Right lobe of liver (tissue), 6 donors: Measurements from ENCODE around the gene PLA2G7. TPM values are rescaled to one million over a fixed set of nuclear protein-coding genes. Genes with fewer than 3 reads are reported as not detected.

Source experiments
- ATAC-seq, 4 donors: fragments of 200-7000 bp; cut with Tn5 transposase; one replicate each; pipeline ENCODE4 v1.9.1; 2020; ENCODE audit warnings: mild to moderate bottlenecking in 4 of 4, moderate library complexity in 4 of 4
- DNase-seq, 3 donors: peaks; one replicate each; pipeline ENCODE4 v3.0.0-alpha.2; 2020
- H3K27ac ChIP-seq, 3 donors: fragments of 200-600 bp; one replicate each; pipeline ENCODE4 v1.8.0; 2022
- H3K27me3 ChIP-seq, 2 donors: fragments of 200-600 bp; one replicate each; pipeline ENCODE4 v1.8.0; 2022
- H3K36me3 ChIP-seq, 4 donors: fragments of 200-600 bp; sonication (generic) in 1 of 4; one replicate each; pipeline versions ENCODE4 v1.5.1 to v1.8.0; 2017 to 2022; ENCODE audit warnings: control low read depth in 1 of 4
- H3K4me1 ChIP-seq, 4 donors: fragments of 200-600 bp; sonication (generic) in 1 of 4; one replicate each; pipeline versions ENCODE4 v1.5.1 to v1.8.0; 2017 to 2022; ENCODE audit warnings: control low read depth in 1 of 4
- H3K4me3 ChIP-seq, 3 donors: fragments of 200-600 bp; one replicate each; pipeline ENCODE4 v1.8.0; 2022
- H3K9me3 ChIP-seq, 4 donors: fragments of 200-600 bp; sonication (generic) in 1 of 4; one replicate each; pipeline versions ENCODE4 v1.5.1 to v1.8.0; 2017 to 2022; ENCODE audit warnings: control low read depth in 1 of 4
- POLR2A ChIP-seq: fragments of 450-650 bp; IDR thresholded peaks from one replicate; pipeline ENCODE4 v1.6.1; 2017; ENCODE audit warnings: antibody characterized with exemption, mild to moderate bottlenecking
- WGBS: methylation state at CpG from one replicate; pipeline ENCODE4 v1.1.6; 2018; ENCODE audit warnings: low coverage, low lambda C conversion rate; ENCODE audit not compliant: insufficient coverage; ENCODE audit errors: missing lambda C conversion rate; 5-methylcytosine and 5-hydroxymethylcytosine counted together
- intact Hi-C, 2 donors: fragments of 100-400 bp; cut with DNase I; formaldehyde crosslinking; loops; one replicate each; pipeline versions ENCODE4 v1.11.2 to v1.14.1; 2022
- total RNA-seq, 6 experiments: library from RNA; depleted of rRNA in 2 of 6; stranded (reverse); fragments of >200 nt in 2 of 6; fragmentation: NEBNext Ultra II Directional in 3 of 6; extraction: Animal tissue kit (Norgen Biotek cat#: 25700) in 3 of 6; gene quantifications; one replicate each; pipeline versions ENCODE4 v1.1.0 to v1.2.4, GENCODE V29; 2016 to 2023
- TF ChIP-seq, protein P1 (sequence below), 4 donors: fragments of 200-600 bp in 3 of 4; fragments of 450-650 bp in 1 of 4; IDR thresholded peaks; one replicate each; pipeline versions ENCODE4 v1.5.1 to v1.8.0; 2016 to 2022; ENCODE audit warnings: antibody characterized with exemption in 4 of 4, mild to moderate bottlenecking in 2 of 4
- donor health status: DM: no; HTN: yes; CAD: no.
- donor health status: DM: no; HTN: no; CAD: no.
- donor health status: DM: no; HTN: no; CAD: no.
- donor health status: DM: no; HTN: yes; CAD: no.
- donor health status: DM: no; HTN: yes; CAD: no.

Gene PLA2G7
- total RNA-seq, 6 experiments from 2014 or later: 0.92 to 7.4 (median 1.6) TPM

DNA sequence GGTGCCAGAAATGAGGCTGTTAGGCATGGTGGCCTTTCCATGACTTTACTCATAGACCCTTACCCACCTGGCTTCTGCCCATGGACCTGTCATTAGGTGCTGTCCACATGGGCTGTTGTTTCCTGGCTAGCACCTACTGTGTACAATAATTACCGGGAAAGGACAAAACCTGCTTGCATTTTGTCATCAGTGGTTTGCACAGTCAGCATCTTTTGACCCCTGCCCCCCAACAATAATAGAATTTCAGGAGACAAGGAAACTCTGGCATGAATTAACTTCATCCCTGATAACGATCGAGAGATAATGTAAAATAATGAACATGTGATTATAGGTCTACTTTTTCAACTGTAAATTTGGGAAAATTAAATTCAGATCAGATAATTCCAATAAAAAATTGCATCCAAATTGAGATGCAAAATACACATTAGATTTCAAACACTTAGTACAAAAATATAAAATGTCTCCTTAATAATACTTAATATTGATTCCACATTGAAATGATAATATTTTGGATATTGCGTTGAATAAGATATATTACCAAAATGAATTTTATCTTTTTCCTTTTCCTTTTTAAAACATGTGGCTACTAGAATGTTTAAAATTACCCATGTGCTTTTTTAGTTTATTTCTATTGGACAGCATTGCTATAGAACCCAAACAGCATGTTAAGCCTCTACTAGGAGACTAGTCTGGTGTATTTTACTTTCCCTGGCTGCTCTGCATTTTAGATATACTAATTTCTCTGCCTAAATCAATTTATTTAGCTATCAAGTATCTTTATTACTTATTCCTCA, 24.0 kb upstream of the PLA2G7 start:
- intact Hi-C loops: no loop called here
- no peak overlapping the region for H3K27ac ChIP-seq
- no peak overlapping the region for H3K4me3 ChIP-seq
- TF ChIP-seq POLR2A: no peak
- TF ChIP-seq, protein P1, sequence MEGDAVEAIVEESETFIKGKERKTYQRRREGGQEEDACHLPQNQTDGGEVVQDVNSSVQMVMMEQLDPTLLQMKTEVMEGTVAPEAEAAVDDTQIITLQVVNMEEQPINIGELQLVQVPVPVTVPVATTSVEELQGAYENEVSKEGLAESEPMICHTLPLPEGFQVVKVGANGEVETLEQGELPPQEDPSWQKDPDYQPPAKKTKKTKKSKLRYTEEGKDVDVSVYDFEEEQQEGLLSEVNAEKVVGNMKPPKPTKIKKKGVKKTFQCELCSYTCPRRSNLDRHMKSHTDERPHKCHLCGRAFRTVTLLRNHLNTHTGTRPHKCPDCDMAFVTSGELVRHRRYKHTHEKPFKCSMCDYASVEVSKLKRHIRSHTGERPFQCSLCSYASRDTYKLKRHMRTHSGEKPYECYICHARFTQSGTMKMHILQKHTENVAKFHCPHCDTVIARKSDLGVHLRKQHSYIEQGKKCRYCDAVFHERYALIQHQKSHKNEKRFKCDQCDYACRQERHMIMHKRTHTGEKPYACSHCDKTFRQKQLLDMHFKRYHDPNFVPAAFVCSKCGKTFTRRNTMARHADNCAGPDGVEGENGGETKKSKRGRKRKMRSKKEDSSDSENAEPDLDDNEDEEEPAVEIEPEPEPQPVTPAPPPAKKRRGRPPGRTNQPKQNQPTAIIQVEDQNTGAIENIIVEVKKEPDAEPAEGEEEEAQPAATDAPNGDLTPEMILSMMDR (IDR thresholded peaks at IDR 0.05): no peak
- no peaks in the 10 kb centered on the region for H3K4me1 ChIP-seq
- no peaks in the 10 kb centered on the region for H3K27me3 ChIP-seq
- H3K36me3 ChIP-seq: no peaks in the 10 kb centered on the region
- ATAC-seq: no peak
- 90% methylated on average over 4 of the region's 4 CpGs for WGBS
- DNase-seq: no peak
- H3K9me3 ChIP-seq: no peaks in the 10 kb centered on the region

DNA sequence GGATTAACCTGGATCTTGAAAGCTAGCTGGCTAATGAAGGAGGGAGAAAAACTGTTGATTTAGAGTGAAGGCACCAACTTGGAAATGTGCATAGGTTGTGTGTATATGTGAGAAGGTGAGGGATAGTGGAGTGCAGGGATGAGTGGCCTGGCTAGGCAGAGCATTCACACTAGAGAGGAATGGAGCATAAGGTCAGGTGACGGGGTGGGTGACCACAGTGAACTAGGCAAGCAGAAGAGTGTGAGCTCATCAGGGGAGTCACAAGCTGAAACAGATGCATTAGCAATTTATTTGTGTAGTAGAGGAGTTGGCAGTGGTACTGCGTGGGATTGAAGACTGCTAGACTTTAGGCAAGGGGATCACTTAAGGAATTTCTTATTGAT, 22.0 kb upstream of the PLA2G7 start:
- Histone ChIP-seq H3K27me3 (no peaks in the 10 kb centered on the region), H3K9me3 (no peaks in the 10 kb centered on the region), H3K4me3 (no peak overlapping the region), H3K36me3 (no peaks in the 10 kb centered on the region), H3K27ac (no peak overlapping the region), H3K4me1 (no peaks in the 10 kb centered on the region)
- ATAC-seq (peak in 1 of 4 donors; percentile 55), DNase-seq (no peak)
- intact Hi-C loops: no loop called here
- TF ChIP-seq, protein P1 (IDR thresholded peaks at IDR 0.05): no peak
- TF ChIP-seq POLR2A: no peak
- WGBS: 68% methylated on average over 2 of the region's 2 CpGs

DNA sequence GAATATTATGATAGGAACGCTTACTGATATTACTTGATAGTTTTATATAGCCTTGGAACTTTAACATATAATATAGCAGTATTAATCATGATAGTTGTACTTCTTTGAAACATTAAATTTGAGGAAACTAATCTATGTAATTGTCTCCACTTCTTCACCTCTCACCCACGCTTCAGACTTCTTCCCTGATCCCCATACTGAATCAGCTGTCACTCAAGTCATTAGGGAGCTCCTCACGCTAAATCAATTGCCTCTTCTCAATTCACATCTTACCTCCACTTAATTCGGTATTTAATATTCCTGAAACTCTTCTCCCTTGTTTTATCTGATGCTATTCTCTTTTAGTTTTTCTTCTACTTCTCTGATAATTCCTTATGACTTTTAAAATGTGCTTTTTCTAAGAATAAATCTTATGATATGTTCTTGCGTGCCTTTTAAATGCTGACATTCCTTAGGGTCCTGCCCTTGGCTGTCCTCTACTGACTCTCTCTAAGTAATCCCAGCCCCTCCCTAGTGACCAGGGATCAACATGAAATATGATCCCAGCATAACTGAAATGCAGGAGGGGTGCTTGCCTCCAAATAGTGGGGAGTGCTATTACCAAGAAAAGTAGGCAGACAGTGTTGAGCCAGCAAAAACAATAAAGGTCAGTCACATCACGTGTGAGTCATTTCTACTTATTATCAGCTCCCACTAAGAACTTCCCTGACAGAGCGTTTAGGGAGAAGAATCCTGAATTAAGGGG, 21.5 kb upstream of the PLA2G7 start:
- Histone ChIP-seq H3K4me3 (no peak overlapping the region), H3K36me3 (no peaks in the 10 kb centered on the region), H3K27ac (no peak overlapping the region), H3K4me1 (no peaks in the 10 kb centered on the region), H3K27me3 (no peaks in the 10 kb centered on the region), H3K9me3 (no peaks in the 10 kb centered on the region)
- 70% methylated on average over 7 of the region's 7 CpGs for WGBS
- TF ChIP-seq, protein P1 (IDR thresholded peaks at IDR 0.05): no peak
- TF ChIP-seq POLR2A: no peak
- ATAC-seq (peak in 1 of 4 donors; percentile 35), DNase-seq (no peak)
- intact Hi-C loops: no loop called here

DNA sequence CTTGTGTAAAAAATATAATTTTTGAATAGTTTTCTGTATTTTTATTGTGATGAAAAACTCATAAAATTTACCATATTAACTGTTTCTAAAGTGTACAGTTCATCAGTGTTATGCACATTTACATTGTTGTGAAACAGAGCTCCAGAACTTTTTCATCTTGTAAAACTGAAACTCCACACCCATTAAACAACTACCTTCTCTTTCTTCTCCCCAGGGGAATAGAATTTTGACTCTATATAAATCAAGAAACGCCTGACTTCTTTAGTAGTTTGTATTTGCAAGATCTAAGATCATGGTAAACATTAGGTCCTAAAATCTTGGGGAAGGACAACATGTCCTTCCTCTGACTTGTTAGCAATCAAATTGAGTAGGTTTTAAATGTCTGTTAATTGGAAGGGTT, 20.7 kb upstream of the PLA2G7 start:
- Histone ChIP-seq H3K27ac (no peak overlapping the region), H3K4me3 (no peak overlapping the region), H3K9me3 (no peaks in the 10 kb centered on the region), H3K36me3 (no peaks in the 10 kb centered on the region), H3K27me3 (no peaks in the 10 kb centered on the region), H3K4me1 (no peaks in the 10 kb centered on the region)
- DNase-seq: no peak
- no peak for ATAC-seq
- 36% methylated on average over 1 of the region's 1 CpG for WGBS
- TF ChIP-seq, protein P1 (IDR thresholded peaks at IDR 0.05): no peak
- no peak for TF ChIP-seq POLR2A
- intact Hi-C loops: no loop called here
